GM12891 (cell line): ENCODE results near the gene TCERG1L.

ENCODE experiments used
- DNase-seq: peaks from one replicate; pipeline ENCODE4 v3.0.0; 2011; ENCODE audit warnings: low spot score; ENCODE audit not compliant: insufficient read length
- FAIRE-seq: peaks from 2 replicates; lab custom pipeline; 2011; peaks lifted over from hg19 to GRCh38; lab: Jason Lieb, UNC
- PAX5 ChIP-seq: IDR thresholded peaks from 2 replicates; pipeline ENCODE4 v1.6.1; 2011; ENCODE audit warnings: low read length, moderate library complexity, mild to moderate bottlenecking; ENCODE audit not compliant: insufficient read depth, severe bottlenecking
- POLR2A ChIP-seq: IDR thresholded peaks from 2 replicates; pipeline ENCODE4 v1.6.1; 2011; ENCODE audit warnings: low read depth, low read length, control low read depth
- POLR2AphosphoS5 ChIP-seq: IDR thresholded peaks from 2 replicates; pipeline ENCODE4 v1.6.1; 2011; ENCODE audit warnings: low read depth, low read length, control low read depth
- POU2F2 ChIP-seq: IDR thresholded peaks from 2 replicates; pipeline ENCODE4 v1.6.1; 2011; ENCODE audit warnings: low read depth, mild to moderate bottlenecking, control low read depth, low read length, moderate library complexity
- SPI1 ChIP-seq: IDR thresholded peaks from 2 replicates; pipeline ENCODE4 v1.6.1; 2011; ENCODE audit warnings: low read depth, low read length, control low read depth
- TAF1 ChIP-seq: IDR thresholded peaks from 2 replicates; pipeline ENCODE4 v1.6.1; 2011; ENCODE audit warnings: low read depth, low read length, control low read depth

The TCERG1L gene

GRCh38 chr10:131131726-131132591, 179.6 kb downstream of the TCERG1L start:
- DNase-seq: no peak
- no peak for FAIRE-seq

GRCh38 chr10:131130025-131130424, 181.5 kb downstream of the TCERG1L start:
- no peak for DNase-seq
- no peak for FAIRE-seq
- TF ChIP-seq SPI1 (no peak), POLR2A (no peak), POLR2AphosphoS5 (no peak), PAX5 (no peak), TAF1 (no peak), POU2F2 (no peak)

More at GRCh38 chr10:131131726-131132591, 179.6 kb downstream of the TCERG1L start:
- TF ChIP-seq TAF1: no peak
- no peak for TF ChIP-seq POLR2A
- no peak for TF ChIP-seq SPI1
- no peak for TF ChIP-seq PAX5

DNA sequence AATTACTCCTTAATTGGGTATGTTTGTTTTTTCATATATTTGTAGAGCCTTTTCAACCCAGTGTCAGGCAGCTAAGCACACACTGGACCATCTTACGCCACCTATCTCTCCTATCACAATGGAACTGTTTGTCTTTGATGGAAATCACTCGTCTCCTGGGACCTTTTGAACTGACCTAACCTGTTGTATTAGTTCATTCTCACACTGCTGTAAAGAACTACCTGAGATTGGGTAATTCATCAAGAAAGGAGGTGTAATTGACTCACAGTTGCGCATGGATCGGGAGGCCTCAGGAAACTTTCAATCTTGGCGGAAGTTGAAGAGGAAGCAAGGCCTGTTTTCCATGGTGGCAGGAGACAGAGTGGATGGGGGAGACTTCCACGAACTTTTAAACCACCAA, 182.0 kb downstream of the TCERG1L start:
- TF ChIP-seq TAF1 (no peak), POU2F2 (no peak), PAX5 (no peak), SPI1 (no peak), POLR2AphosphoS5 (no peak)
- no peak for FAIRE-seq
- DNase-seq: no peak

GRCh38 chr10:131128731-131129130, 182.8 kb downstream of the TCERG1L start:
- TF ChIP-seq POLR2AphosphoS5: no peak
- TF ChIP-seq PAX5: no peak
- no peak for TF ChIP-seq POU2F2
- no peak for TF ChIP-seq SPI1
- no peak for TF ChIP-seq POLR2A
- TF ChIP-seq TAF1: no peak
- no peak for FAIRE-seq
- no peak for DNase-seq

DNA sequence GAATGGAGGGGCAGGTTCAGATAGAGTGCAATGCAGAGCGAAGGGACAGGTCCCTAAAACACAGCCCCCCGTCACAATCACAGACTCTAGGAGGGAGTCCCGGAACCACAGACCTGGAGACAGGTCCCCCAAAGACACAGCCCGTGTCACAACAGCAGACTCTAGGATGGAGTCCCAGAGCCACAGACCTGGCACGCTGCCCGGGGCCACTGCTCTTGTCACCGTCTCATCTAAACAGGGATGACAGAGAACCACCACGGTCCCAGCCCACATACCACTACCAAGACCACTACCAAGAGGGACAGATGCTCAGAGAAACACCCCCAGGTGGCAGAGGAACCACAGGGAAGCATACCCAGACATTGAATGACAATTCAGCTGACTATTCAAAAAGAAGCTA, 183.9 kb downstream of the TCERG1L start:
- DNase-seq (no peak), FAIRE-seq (no peak)
- no peak for TF ChIP-seq SPI1
- TF ChIP-seq TAF1: no peak
- TF ChIP-seq PAX5: no peak
- TF ChIP-seq POLR2A: no peak
- no peak for TF ChIP-seq POLR2AphosphoS5
- no peak for TF ChIP-seq POU2F2

DNA sequence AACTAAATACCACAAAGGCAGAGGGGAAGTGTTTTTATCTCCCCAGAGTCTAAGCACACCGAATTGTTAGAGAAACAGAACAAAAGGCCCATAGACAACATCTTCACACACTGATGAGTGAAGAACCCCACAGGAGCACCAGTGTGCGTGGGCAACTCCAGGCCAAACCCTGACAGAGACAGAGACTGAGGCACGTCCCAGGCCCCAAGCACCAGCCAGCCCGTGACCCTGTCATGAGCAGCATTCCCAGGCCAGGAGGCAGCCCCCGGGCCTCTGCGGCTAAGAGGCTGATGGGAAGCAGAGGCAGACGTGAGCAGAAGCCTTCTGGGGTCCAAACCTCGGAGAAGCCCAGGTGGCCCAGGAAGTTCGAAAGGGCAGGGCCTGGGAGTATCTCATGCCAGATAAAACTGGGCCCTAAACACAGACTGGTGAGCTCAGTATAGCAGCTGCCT, 184.4 kb downstream of the TCERG1L start:
- no peak for FAIRE-seq
- DNase-seq: no peak
- no peak for TF ChIP-seq PAX5
- TF ChIP-seq POU2F2: no peak
- TF ChIP-seq SPI1: no peak
- TF ChIP-seq POLR2A: no peak

- no peak for TF ChIP-seq POLR2A
- TF ChIP-seq PAX5: no peak
- no peak for TF ChIP-seq TAF1
- no peak for TF ChIP-seq POU2F2
- TF ChIP-seq SPI1: no peak
- TF ChIP-seq POLR2AphosphoS5: no peak
- no peak for FAIRE-seq
- DNase-seq: no peak
These were observed 185.0 kb downstream of the TCERG1L start for GRCh38 chr10:131126321-131127137.

- DNase-seq (no peak), FAIRE-seq (no peak)
- no peak for TF ChIP-seq POLR2A
- no peak for TF ChIP-seq SPI1
- TF ChIP-seq TAF1: no peak
- TF ChIP-seq POLR2AphosphoS5: no peak
- TF ChIP-seq POU2F2: no peak
- TF ChIP-seq PAX5: no peak
These were observed 185.9 kb downstream of the TCERG1L start for GRCh38 chr10:131125511-131126225.

DNA sequence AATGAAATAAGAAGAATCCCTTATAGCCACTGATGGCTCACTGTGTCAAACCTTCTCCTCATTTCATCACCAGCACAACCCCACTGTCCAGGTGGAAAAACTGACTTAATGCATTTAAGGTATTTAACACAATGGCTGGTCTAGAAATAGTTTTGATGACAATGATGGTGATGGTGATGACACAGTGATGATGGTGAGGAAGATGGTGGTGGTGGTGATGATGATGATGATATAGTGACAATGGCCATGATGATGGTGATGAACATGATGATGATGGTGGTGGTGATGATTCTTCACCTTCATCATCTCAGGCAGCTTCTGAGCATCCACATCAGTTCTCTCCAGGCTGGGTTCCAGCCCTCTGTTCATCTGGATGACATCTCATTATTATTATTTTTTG, 186.6 kb downstream of the TCERG1L start:
- TF ChIP-seq PAX5: no peak
- TF ChIP-seq SPI1: no peak
- no peak for TF ChIP-seq POU2F2
- no peak for TF ChIP-seq POLR2AphosphoS5
- no peak for TF ChIP-seq TAF1
- TF ChIP-seq POLR2A: no peak
- DNase-seq (no peak), FAIRE-seq (no peak)
